H54 (cell line): ENCODE measurements around the gene KERA.

ENCODE experiments used
- DNase-seq: peaks from one replicate; pipeline ENCODE4 v3.0.0; 2011; ENCODE audit warnings: low spot score, mixed read lengths; ENCODE audit not compliant: insufficient read length
- FAIRE-seq: peaks from 3 replicates; lab custom pipeline; 2011; peaks lifted over from hg19 to GRCh38; lab: Jason Lieb, UNC
- POLR2A ChIP-seq: IDR thresholded peaks from 2 replicates; pipeline ENCODE4 v1.6.1; 2011; ENCODE audit warnings: low read depth, mild to moderate bottlenecking, low read length

The KERA gene

GRCh38 chr12:91057368-91058165 is at the start of gene KERA:
KERA (minus strand) TSS chr12:91058024; CDS start chr12:91056281, 1,743 bp downstream.
- no peak for TF ChIP-seq POLR2A
- FAIRE-seq = no peak
- no peak for DNase-seq

GRCh38 chr12:91106283-91106682 is 48.5 kb upstream of the KERA start:
- TF ChIP-seq POLR2A = no peak
- DNase-seq = no peak
- FAIRE-seq = no peak

GRCh38 chr12:91105807-91106206 is 48.0 kb upstream of the KERA start:
- no peak for TF ChIP-seq POLR2A
- no peak for FAIRE-seq
- DNase-seq = no peak

GRCh38 chr12:91104812-91105466 is 47.1 kb upstream of the KERA start:
- DNase-seq (no peak), FAIRE-seq (no peak)
- no peak for TF ChIP-seq POLR2A

- FAIRE-seq (no peak), DNase-seq (no peak)
- TF ChIP-seq POLR2A = no peak
Observed at GRCh38 chr12:91103624-91104023, 45.8 kb upstream of the KERA start.

GRCh38 chr12:91103101-91103500 is 45.3 kb upstream of the KERA start:
- FAIRE-seq = no peak
- TF ChIP-seq POLR2A = no peak
- DNase-seq = no peak

- no peak for FAIRE-seq
- TF ChIP-seq POLR2A = no peak
- no peak for DNase-seq
Observed at GRCh38 chr12:91100906-91101305, 43.1 kb upstream of the KERA start.

GRCh38 chr12:91099836-91100235 is 42.0 kb upstream of the KERA start:
- FAIRE-seq = no peak
- TF ChIP-seq POLR2A = no peak
- no peak for DNase-seq

GRCh38 chr12:91099341-91099740 is 41.5 kb upstream of the KERA start:
- TF ChIP-seq POLR2A = no peak
- peak; percentile 15 for FAIRE-seq

GRCh38 chr12:91098941-91099340 is 41.1 kb upstream of the KERA start:
- no peak for TF ChIP-seq POLR2A
- FAIRE-seq (peak; percentile 99), DNase-seq (peak; percentile 6)

More at GRCh38 chr12:91099341-91099740, 41.5 kb upstream of the KERA start:
- no peak for DNase-seq

GRCh38 chr12:91098461-91098860 is 40.6 kb upstream of the KERA start:
- no peak for DNase-seq
- no peak for TF ChIP-seq POLR2A
- no peak for FAIRE-seq

- DNase-seq (no peak), FAIRE-seq (no peak)
- TF ChIP-seq POLR2A = no peak
Observed at GRCh38 chr12:91094957-91095356, 37.1 kb upstream of the KERA start.

- no peak for TF ChIP-seq POLR2A
- FAIRE-seq = peak; percentile 85
- DNase-seq = no peak
Observed at GRCh38 chr12:91094032-91094662, 36.3 kb upstream of the KERA start.

- no peak for TF ChIP-seq POLR2A
- FAIRE-seq = no peak
- no peak for DNase-seq
Observed at GRCh38 chr12:91093341-91093740, 35.5 kb upstream of the KERA start.
